Thyroid gland (tissue), 4 donors: ENCODE measurements around the gene PLCG2. TPM values are rescaled to one million over a fixed set of nuclear protein-coding genes. Genes with fewer than 3 reads are reported as not detected.
A peak's percentile ranks its signal among the peaks of the same experiment; 100 is the strongest.

Experiments
- DNase-seq, 2 donors: peaks; one replicate each; pipeline ENCODE4 v3.0.0-alpha.2; 2019
- H3K27ac ChIP-seq, 3 donors: fragments of 200-600 bp; sonication (generic); 1 replicate in 2 of 3; 2 replicates in 1 of 3; pipeline ENCODE4 v1.5.1; 2016 to 2019; ENCODE audit warnings: mild to moderate bottlenecking in 1 of 3, moderate library complexity in 1 of 3
- H3K27me3 ChIP-seq: fragments of 200-600 bp; sonication (generic); one replicate; pipeline ENCODE4 v1.5.1; 2019
- H3K36me3 ChIP-seq, 2 donors: fragments of 200-600 bp; sonication (generic); one replicate each; pipeline ENCODE4 v1.5.1; 2016 to 2019
- H3K4me1 ChIP-seq, 2 donors: fragments of 200-600 bp; sonication (generic); one replicate each; pipeline ENCODE4 v1.5.1; 2017 to 2019
- H3K4me3 ChIP-seq, 3 donors: fragments of 200-600 bp; sonication (generic); replicated peaks in 1 of 3; 1 replicate in 2 of 3; 2 replicates in 1 of 3; pipeline ENCODE4 v1.5.1; 2016; ENCODE audit warnings: mild to moderate bottlenecking in 1 of 3
- H3K9me3 ChIP-seq: fragments of 200-600 bp; sonication (generic); one replicate; pipeline ENCODE4 v1.5.1; 2017
- POLR2A ChIP-seq, 2 donors: fragments of 450-650 bp; IDR thresholded peaks; one replicate each; pipeline ENCODE4 v1.6.1; 2017; ENCODE audit warnings: antibody characterized with exemption in 2 of 2, mild to moderate bottlenecking in 2 of 2, moderate library complexity in 1 of 2
- WGBS, 2 donors: methylation state at CpG; one replicate each; pipeline ENCODE4 v1.1.5; 2017; 5-methylcytosine and 5-hydroxymethylcytosine counted together
- intact Hi-C: fragments of 100-400 bp; cut with DNase I; formaldehyde crosslinking; loops from one replicate; pipeline ENCODE4 v1.15.1; 2023
- total RNA-seq, 4 donors: library from RNA; depleted of rRNA; stranded (reverse); fragments of >200 nt; gene quantifications; one replicate each; pipeline ENCODE4 v1.2.3, GENCODE V29; 2016
- TF ChIP-seq, protein P1 (sequence below), 6 experiments: fragments of 200-600 bp in 3 of 6; fragments of 450-650 bp in 3 of 6; sonication (generic) in 3 of 6; IDR thresholded peaks; one replicate each; pipeline ENCODE4 v1.5.1; 2016 to 2019; ENCODE audit warnings: antibody characterized with exemption in 6 of 6, mild to moderate bottlenecking in 2 of 6, inconsistent platforms in 1 of 6, moderate library complexity in 1 of 6

PLCG2 gene
- 10 to 100 TPM in 2 of 4 donors, 1 to 10 TPM in 2; 9.2 to 12.1 (median 10.3) TPM for total RNA-seq

DNA sequence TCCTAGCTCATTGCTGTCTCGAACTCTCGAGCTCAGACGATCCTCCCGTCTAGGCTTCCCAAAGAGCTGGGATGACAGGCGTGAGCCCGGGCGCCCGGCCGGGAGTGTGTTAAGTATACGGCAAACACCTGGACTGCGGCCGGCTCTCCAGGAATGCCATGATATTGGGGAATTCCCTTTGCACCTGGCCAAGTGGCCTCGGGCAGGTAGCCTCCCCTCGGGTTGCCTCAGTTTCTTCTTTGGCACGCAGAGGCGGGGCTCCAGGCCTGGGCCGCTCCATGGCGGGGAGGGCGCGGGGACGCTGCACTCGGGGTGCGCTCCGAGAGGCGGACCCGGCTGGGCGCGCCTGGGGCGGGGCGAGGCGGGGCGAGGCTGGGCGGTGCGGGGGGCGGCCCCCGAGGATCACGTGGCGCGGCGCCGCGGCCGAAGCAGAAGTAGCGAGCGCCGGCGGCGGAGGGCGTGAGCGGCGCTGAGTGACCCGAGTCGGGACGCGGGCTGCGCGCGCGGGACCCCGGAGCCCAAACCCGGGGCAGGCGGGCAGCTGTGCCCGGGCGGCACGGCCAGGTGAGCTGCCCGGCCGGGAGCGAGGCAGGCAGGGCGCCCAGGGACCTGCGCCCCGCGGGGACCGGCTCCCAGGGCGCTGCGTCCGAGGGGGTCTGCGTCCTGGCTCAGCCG lies at the start of gene PLCG2:
PLCG2 (plus strand) TSS at position 431 of the 675 bp plus-strand sequence. CDS start 6,699 bp downstream, outside the sequence.
- Histone ChIP-seq H3K4me1 (peaks cover 0 to 3% of the 10 kb centered on the region in 2 donors), H3K9me3 (no peaks in the 10 kb centered on the region), H3K4me3 (peak within 1 kb of the TSS; percentile 70 to 80 (median 73)), H3K27me3 (no peaks in the 10 kb centered on the region), H3K27ac (peak within 1 kb of the TSS in 1 of 3 donors; percentile 41), H3K36me3 (no peaks in the 10 kb centered on the region)
- DNase-seq: peak; percentile 76 to 81
- intact Hi-C loops: no loop called here
- WGBS, 2 donors: 0 to 4% methylated on average over 12 to 27 of the region's 78 CpGs
- TF ChIP-seq, protein P1, sequence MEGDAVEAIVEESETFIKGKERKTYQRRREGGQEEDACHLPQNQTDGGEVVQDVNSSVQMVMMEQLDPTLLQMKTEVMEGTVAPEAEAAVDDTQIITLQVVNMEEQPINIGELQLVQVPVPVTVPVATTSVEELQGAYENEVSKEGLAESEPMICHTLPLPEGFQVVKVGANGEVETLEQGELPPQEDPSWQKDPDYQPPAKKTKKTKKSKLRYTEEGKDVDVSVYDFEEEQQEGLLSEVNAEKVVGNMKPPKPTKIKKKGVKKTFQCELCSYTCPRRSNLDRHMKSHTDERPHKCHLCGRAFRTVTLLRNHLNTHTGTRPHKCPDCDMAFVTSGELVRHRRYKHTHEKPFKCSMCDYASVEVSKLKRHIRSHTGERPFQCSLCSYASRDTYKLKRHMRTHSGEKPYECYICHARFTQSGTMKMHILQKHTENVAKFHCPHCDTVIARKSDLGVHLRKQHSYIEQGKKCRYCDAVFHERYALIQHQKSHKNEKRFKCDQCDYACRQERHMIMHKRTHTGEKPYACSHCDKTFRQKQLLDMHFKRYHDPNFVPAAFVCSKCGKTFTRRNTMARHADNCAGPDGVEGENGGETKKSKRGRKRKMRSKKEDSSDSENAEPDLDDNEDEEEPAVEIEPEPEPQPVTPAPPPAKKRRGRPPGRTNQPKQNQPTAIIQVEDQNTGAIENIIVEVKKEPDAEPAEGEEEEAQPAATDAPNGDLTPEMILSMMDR (IDR thresholded peaks at IDR 0.05): no peak
- TF ChIP-seq POLR2A (IDR thresholded peaks at IDR 0.05): peak in 1 of 2 donors; percentile 76

DNA sequence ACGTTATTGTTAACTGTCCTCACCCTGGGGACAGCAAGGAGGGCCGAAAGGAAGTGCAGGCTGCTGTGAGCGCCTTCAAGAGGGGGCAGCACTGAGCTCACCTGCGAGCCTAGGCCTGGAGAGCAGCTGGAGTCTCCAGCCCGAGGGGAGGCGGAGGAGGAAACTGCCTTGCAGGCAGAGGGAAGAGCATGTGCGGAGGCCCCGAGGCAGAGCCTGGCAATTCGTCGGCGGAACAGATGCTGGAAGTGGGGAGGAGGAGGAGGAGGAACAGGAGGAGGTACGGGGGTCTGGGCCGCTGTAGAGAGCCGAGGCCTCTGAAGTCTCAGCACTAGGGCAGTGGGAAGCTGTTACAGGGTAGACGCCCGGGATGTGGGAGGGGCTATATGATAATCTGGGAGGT lies 49.6 kb upstream of the PLCG2 start:
- no peaks in the 10 kb centered on the region for H3K36me3 ChIP-seq
- no peak overlapping the region for H3K4me3 ChIP-seq
- no peaks in the 10 kb centered on the region for H3K9me3 ChIP-seq
- DNase-seq: no peak
- peaks cover 9% of the 10 kb centered on the region in 2 donors for H3K4me1 ChIP-seq
- 82 to 92% methylated on average over 16 of the region's 16 CpGs for WGBS, 2 donors
- no peak overlapping the region for H3K27ac ChIP-seq
- no peaks in the 10 kb centered on the region for H3K27me3 ChIP-seq
- intact Hi-C loops: no loop called here
- TF ChIP-seq, protein P1 (IDR thresholded peaks at IDR 0.05): no peak
- no peak for TF ChIP-seq POLR2A (IDR thresholded peaks at IDR 0.05)

DNA sequence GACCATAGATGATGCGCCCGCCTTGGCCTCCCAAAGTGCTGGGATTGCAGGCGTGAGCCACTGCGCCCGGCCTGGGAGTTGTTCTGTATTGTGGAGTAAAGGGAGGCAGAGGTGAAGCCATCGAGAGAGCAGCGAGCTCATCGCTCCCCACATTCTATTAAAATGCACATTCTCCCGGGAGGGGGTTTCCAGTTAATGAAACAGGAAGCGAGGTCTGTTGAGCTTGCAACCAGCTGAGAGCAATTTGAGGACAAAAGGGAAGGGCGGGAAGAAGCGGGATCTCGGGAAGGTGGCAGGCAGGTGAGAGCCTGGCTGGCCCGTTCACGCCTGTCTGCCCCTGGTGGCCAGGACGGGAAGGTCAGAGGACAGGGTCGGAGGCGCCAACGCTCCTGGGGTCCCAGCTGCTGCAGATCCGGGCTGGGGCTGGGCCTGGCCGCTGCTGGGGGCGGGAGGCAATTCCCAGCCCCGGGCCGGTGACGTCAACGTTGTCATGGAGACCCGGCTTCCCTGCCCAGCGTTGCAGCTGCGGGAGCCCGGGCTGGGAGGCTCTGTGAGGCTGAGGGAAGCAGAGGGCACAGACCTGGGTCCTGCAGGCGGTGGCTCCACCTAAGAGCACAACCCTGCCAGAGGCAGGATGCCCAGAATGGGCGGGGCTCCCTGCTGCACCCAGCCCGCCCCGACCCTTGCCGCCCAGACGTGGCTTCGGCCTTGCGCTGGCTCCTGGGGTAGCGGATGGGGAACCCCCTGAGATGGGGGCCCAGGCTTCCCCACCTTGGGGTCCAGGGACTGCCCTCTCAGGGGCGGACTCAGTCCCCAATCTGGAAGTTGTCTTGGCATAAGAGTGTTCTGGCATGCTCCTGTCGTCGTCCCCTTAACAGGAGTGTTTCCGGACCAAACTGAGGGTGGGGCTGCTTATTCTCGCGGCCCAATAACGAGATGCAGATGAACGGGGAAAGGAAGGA lies 48.7 kb upstream of the PLCG2 start:
- Histone ChIP-seq H3K4me3 (peak overlapping the region in 1 of 3 donors; percentile 17), H3K4me1 (peaks cover 9% of the 10 kb centered on the region in 2 donors), H3K9me3 (no peaks in the 10 kb centered on the region), H3K36me3 (no peaks in the 10 kb centered on the region), H3K27me3 (no peaks in the 10 kb centered on the region), H3K27ac (peak overlapping the region in 2 of 3 donors; percentile 58 to 61)
- intact Hi-C loops: no loop called here
- WGBS, 2 donors: 27 to 28% methylated on average over 26 to 30 of the region's 47 CpGs
- DNase-seq: peak; percentile 67 to 69
- TF ChIP-seq POLR2A (IDR thresholded peaks at IDR 0.05): no peak
- TF ChIP-seq, protein P1 (IDR thresholded peaks at IDR 0.05): peak; percentile 35 to 67 (median 56)

DNA sequence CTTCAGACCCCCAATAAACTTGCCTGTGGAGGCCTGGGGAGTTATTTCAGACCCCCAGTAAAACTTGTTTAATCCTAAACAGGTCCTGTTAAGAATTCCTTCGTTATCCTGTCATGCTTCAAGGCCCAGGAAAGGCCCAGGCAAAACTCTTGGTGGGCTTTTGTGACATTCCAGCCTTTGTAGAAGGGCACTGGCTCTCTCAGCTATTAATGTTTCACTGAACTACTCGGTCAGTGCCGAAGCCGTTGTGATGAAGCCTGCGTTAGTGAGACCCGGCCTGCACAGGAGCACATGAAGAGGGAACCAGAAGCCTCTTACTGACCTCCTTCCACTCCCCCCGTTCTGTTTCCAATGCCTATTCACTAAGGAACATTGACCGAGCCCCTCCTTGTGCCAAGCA lies 47.4 kb upstream of the PLCG2 start:
- no peak overlapping the region for H3K27ac ChIP-seq
- no peak for TF ChIP-seq POLR2A (IDR thresholded peaks at IDR 0.05)
- TF ChIP-seq, protein P1 (IDR thresholded peaks at IDR 0.05): no peak
- peaks cover 9% of the 10 kb centered on the region in 2 donors for H3K4me1 ChIP-seq
- WGBS, 2 donors: 82 to 85% methylated on average over 8 of the region's 8 CpGs
- no peaks in the 10 kb centered on the region for H3K9me3 ChIP-seq
- no peaks in the 10 kb centered on the region for H3K27me3 ChIP-seq
- no peak overlapping the region for H3K4me3 ChIP-seq
- intact Hi-C loops: no loop called here
- no peak for DNase-seq
- no peaks in the 10 kb centered on the region for H3K36me3 ChIP-seq
